GM18951 (cell line): ENCODE results near the gene PAGR1.
"Not testable (repeated sequence)": the region's sequence is repeated elsewhere in the genome, so short reads cannot be mapped to it uniquely, and the experiment has no call there.

Experiments
- POLR2A ChIP-seq: IDR thresholded peaks from 4 replicates; pipeline ENCODE4 v1.6.1; 2011; ENCODE audit warnings: mild to moderate bottlenecking; ENCODE audit not compliant: insufficient read length, insufficient read depth; ENCODE audit errors: extremely low read depth
- in situ Hi-C: fragments of 300-500 bp; cut with MboI; formaldehyde crosslinking; loops from one replicate; pipeline ENCODE4 v1.12.0; 2022; ENCODE audit warnings: low sequenced_read_pairs, mixed read lengths, inconsistent platforms; ENCODE audit not compliant: unreplicated experiment

The PAGR1 gene

DNA sequence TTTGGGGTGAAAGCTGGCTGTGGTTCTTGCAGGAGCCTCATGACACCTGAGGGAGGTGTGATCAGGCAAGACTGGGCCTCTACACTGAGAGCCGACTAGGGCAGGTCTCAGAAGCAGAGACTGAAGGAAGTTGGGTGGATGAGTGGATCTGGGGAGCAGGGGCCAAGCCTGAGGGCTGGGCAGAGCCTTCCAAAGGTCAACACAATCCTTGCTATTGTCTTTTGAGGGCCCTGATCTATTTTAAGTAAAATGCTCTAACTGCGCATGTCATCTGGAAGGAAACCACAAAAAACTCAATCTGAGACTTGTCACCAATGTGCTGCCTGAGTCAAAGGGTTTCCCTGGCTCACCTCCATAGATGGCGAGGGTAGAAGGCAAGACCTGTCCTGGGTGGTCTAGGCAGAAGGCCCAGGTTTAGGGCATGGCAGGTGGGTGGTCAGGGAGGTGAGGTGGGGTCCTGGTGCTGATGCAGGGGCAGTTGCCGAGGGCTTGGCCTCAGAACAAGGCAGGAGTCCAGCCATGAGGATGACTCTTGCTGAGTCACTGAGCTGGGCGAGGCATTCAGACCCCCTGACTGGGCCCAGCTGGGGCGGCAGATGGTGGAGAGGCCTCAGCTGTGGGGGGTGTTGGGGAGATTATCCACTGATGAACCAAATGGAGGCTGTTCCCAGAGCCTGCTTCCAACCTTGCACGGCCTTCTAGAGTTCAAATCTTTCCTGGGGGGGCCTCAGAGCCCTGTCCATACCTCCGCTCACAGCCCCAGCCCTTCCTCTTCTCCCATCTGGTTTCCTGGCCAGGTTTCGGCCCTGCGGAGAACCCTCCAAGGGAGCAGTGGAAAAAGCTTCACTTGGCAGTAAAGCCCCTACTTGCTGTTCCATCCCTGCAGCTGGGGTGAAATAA is 9.4 kb downstream of the PAGR1 start:
- TF ChIP-seq POLR2A: no peak

GRCh38 chr16:29826342-29826695 is 10.4 kb downstream of the PAGR1 start:
- in situ Hi-C loops: no loop called here
- TF ChIP-seq POLR2A: no peak

More for the DNA sequence above, 9.4 kb downstream of the PAGR1 start:
- in situ Hi-C loops: no loop called here

GRCh38 chr16:29830774-29831173 is 14.8 kb downstream of the PAGR1 start:
- in situ Hi-C loops: no loop called here
- TF ChIP-seq POLR2A: no peak

- in situ Hi-C loops: no loop called here
- no peak for TF ChIP-seq POLR2A
Observed at GRCh38 chr16:29831490-29831889, 15.5 kb downstream of the PAGR1 start.

DNA sequence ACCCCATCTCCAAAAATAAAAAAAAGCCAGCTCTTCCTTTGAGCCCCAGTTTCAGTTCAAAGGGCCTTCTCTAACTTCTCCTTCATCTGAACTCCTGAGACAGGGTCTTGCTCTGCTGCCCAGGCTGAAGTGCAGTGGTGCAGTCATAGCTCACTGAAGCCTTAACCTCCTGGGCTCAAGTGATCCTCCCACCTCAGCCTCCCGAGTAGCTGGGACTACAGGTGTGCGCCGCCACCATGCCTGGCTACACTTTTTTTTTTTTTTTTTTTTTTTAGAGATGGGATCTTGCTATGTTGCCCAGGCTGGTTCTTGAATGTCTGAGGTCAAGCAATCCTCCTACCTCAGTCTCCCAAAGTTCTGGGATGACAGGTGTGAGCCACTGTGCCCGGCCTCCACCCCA is 17.3 kb downstream of the PAGR1 start:
- in situ Hi-C loops: not testable (repeated sequence)

- in situ Hi-C loops: no loop called here
- no peak for TF ChIP-seq POLR2A
Observed at GRCh38 chr16:29834079-29834478, 18.1 kb downstream of the PAGR1 start.

DNA sequence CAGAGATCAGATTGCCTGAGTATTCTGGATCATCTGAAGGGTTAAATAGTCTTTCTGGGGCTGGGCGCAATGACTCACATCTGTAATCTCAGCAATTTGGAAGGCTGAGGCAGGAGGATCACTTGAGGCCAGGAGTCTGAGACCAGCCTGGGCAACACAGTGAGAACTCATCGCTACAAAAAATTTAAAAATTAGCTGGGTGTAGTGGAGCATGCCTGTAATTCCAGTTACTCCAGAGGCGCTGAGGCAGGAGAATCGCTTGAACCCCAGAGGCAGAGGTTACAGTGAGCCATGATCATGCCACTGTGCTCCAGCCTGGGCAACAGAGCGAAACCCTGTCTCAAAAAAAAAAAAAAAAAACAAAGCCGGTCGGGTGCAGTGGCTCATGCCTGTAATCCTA is 20.0 kb downstream of the PAGR1 start:
- no peak for TF ChIP-seq POLR2A
- in situ Hi-C loops: no loop called here

DNA sequence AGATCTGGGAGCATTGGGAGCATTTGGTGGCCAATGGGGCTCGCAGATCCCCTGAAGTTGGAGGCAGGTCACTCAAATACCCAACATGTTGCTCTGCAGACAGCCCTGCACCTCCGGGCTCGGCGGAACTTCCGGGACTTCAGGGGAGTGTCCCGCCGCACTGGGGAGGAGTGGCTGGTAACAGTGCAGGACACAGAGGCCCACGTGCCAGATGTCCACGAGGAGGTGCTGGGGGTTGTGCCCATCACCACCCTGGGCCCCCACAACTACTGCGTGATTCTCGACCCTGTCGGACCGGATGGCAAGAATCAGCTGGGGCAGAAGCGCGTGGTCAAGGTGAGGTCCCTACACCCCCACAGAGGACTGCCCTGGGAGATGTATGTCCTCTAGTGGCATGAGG is 20.7 kb downstream of the PAGR1 start:
- TF ChIP-seq POLR2A: no peak
- in situ Hi-C loops: no loop called here

DNA sequence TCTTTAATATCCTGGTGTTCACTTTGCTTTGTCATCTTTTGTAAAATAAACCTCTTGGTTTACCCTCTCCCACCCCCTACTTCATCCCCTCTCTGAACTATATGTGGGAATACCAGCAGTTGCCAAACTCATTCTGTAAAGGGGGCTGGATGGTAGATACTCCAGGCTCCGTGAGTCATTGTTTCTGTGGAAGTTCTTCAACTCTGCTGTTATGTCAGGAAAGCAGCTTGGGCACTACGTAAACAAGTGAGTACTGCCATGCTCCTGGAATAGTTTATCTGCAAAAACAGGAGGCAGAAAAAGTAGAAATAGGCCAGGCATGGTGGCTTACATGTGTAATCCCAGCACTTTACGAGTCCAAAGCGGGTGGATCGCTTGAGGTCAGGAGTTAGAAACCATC is 21.9 kb downstream of the PAGR1 start:
- TF ChIP-seq POLR2A: no peak
- in situ Hi-C loops: no loop called here

DNA sequence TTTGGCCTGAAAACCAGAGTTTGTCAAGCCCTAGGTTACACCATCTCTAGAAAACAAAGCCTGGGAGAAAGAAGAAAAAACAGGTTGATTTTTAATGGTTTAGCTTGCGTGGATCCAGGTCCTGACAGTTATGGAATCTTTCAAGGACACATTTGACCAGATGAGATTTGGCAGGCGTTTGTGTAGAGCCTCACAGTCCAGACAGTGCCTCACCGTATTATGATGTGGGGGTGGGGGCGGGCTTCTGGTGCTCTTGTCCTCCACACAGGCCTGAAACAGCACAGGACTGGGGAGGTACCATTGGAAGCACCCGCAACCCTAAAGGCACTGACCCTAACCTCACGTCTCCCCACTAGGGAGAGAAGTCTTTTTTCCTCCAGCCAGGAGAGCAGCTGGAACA is 23.9 kb downstream of the PAGR1 start:
- TF ChIP-seq POLR2A: no peak
- in situ Hi-C loops: no loop called here

- TF ChIP-seq POLR2A: no peak
- in situ Hi-C loops: no loop called here
Observed at GRCh38 chr16:29840240-29840639, 24.3 kb downstream of the PAGR1 start.

DNA sequence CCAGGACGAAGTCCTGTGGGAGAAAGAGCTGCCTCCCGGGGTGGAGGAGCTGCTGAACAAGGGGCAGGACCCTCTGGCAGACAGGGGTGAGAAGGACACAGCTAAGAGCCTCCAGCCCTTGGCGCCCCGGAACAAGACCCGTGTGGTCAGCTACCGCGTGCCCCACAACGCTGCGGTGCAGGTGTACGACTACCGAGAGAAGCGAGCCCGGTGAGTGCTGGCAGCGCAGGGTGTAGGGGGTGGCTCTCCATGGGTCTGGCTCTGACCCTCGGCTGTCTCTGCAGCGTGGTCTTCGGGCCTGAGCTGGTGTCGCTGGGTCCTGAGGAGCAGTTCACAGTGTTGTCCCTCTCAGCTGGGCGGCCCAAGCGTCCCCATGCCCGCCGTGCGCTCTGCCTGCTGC is 25.7 kb downstream of the PAGR1 start:
- TF ChIP-seq POLR2A: no peak
- in situ Hi-C loops: no loop called here

GRCh38 chr16:29842732-29843346 is 26.9 kb downstream of the PAGR1 start:
- no peak for TF ChIP-seq POLR2A
- in situ Hi-C loops: no loop called here

- TF ChIP-seq POLR2A: no peak
- in situ Hi-C loops: no loop called here
Observed at GRCh38 chr16:29843931-29844330, 28.0 kb downstream of the PAGR1 start.
